Measurements from ENCODE around the gene ZNF24.

The ZNF24 gene

GRCh38 chr18:35343936-35344735 lies at the start of gene ZNF24:
Gene ZNF24 (minus strand): TSS chr18:35344420. CDS start chr18:35340650, 3,770 bp downstream.
- in situ Hi-C loops (cut with HindIII; ENCODE audit: low sequenced_read_pairs) = no loop called here

- in situ Hi-C loops (cut with HindIII; ENCODE audit: low sequenced_read_pairs) = no loop called here
Observed at GRCh38 chr18:35393716-35394115, 49.5 kb upstream of the ZNF24 start.

- in situ Hi-C loops (cut with HindIII; ENCODE audit: low sequenced_read_pairs) = no loop called here
Observed at GRCh38 chr18:35392375-35392774, 48.2 kb upstream of the ZNF24 start.

DNA sequence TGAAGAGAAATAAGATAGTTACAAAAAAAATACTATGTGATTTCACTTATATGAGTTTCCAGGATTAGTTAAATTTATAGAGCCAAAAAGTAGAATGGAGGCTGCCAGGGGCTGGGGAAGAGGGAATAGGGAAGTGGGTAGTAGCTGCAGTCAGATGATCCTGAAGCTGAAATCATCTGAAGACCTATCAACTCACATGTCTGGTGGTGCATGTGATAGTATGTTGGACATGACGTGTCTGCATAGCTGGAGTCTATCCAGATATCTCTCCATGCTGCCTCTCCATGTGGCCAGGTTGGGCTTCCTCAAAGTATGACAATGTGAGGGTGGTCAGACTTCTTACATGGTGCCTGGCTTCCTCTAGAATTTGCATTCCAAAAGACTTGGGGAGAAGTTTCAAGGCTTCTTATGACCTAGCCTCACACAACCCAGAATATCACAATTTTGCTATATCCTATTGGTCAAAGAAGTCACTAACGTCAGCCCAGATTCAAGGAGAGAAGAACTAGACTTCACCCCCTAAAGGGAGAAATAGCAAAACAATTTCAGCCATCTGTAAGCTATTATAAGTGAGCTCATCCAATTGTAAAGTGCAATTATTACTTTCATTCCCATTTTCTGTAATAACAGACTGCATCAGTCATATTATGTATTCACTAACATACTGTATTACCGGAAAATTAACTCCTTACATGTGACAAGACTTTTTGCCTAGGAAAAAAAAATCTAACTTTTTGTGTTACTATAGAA lies 46.9 kb upstream of the ZNF24 start:
- in situ Hi-C loops (cut with HindIII; ENCODE audit: low sequenced_read_pairs) = no loop called here

GRCh38 chr18:35389095-35389618 lies 44.9 kb upstream of the ZNF24 start:
- in situ Hi-C loops (cut with HindIII; ENCODE audit: low sequenced_read_pairs) = no loop called here

DNA sequence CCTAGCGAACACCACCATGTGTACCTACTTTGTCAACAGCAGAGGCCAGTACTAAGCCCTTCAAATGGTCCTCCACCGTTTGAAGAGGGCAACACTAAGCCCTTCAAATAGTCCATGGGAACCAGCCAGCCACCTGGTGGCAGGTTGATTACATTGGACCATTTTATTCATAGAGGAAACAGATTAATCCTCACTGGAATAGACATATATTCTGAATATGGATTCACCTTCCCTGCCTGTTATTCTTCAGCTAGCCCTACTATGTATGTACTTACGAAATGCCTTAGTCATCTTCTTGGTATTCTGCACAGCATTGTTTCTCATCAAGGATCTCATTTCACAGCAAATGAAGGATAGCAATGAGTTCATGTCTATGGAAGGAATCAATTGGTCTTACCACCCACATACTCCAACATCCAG lies 42.9 kb upstream of the ZNF24 start:
- in situ Hi-C loops (cut with HindIII; ENCODE audit: low sequenced_read_pairs) = no loop called here

- in situ Hi-C loops (cut with HindIII; ENCODE audit: low sequenced_read_pairs) = no loop called here
Observed at GRCh38 chr18:35386600-35387100, 42.4 kb upstream of the ZNF24 start.

GRCh38 chr18:35383136-35383535 lies 38.9 kb upstream of the ZNF24 start:
- in situ Hi-C loops (cut with HindIII; ENCODE audit: low sequenced_read_pairs) = no loop called here

DNA sequence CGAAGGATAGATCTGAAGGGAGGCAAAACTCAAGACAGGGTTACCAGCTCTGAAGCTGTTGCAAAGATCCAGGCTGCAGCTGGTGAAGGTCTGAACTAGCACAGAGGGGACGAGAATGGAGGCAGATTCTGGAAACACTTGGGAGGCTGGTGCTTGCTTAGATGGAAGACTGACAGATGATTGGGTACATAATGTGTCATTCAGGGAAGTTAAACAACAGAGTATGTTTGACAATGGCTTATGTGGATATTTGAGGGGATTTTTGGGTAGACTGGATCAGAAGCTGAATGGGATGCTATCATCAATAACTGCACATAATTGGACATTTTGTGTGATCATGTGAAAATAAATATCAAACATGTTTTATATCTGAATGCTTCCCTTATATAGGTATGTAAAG lies 35.2 kb upstream of the ZNF24 start:
- in situ Hi-C loops (cut with HindIII; ENCODE audit: low sequenced_read_pairs) = no loop called here

DNA sequence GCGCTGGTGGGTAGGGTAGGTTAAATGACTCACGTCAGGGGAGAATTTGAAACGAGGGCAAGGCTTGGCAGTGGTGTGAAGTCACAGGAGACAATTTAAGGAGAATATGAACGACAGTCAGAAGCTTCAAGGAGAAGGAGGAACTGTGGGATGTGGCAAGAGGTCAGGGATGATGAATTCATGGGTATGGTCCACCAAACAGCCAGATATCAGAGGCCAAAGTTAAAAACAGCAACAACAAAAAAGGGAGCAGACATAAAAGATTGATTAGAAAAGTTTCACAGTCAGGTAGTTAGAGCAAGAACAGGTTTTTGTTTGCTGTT lies 34.3 kb upstream of the ZNF24 start:
- in situ Hi-C loops (cut with HindIII; ENCODE audit: low sequenced_read_pairs) = no loop called here

DNA sequence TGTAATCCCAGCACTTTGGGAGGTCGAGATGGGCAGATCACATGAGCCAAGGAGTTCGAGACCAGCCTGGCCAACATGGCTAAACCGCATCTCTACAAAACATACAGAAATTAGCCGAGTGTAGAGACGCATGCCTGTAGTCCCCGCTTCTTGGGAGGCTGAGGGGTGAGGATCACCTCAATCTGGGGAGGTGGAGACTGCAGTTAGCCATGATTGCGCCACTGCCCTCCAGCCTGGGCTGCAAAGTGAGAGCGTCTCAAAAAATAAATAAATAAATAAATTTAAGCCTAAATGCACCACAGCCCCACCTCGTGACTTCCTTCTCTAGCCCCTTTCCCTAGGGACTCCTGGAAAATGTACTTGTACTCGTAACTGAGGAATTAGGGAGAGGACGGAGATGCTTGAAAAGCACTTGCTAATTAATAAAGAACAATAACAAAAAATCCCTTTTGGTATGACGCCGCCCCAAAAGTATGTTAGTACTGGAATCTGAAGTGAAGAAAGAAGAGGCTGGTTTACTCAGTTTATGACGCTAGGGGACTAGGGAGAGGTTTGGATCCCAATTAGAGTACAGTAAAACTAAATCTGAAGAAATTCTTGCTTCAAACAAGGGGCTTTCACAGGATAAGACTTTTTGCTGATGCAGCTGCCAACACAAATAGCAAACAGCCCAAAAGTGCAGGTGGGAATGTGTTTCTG lies 33.8 kb upstream of the ZNF24 start:
- in situ Hi-C loops (cut with HindIII; ENCODE audit: low sequenced_read_pairs) = no loop called here

DNA sequence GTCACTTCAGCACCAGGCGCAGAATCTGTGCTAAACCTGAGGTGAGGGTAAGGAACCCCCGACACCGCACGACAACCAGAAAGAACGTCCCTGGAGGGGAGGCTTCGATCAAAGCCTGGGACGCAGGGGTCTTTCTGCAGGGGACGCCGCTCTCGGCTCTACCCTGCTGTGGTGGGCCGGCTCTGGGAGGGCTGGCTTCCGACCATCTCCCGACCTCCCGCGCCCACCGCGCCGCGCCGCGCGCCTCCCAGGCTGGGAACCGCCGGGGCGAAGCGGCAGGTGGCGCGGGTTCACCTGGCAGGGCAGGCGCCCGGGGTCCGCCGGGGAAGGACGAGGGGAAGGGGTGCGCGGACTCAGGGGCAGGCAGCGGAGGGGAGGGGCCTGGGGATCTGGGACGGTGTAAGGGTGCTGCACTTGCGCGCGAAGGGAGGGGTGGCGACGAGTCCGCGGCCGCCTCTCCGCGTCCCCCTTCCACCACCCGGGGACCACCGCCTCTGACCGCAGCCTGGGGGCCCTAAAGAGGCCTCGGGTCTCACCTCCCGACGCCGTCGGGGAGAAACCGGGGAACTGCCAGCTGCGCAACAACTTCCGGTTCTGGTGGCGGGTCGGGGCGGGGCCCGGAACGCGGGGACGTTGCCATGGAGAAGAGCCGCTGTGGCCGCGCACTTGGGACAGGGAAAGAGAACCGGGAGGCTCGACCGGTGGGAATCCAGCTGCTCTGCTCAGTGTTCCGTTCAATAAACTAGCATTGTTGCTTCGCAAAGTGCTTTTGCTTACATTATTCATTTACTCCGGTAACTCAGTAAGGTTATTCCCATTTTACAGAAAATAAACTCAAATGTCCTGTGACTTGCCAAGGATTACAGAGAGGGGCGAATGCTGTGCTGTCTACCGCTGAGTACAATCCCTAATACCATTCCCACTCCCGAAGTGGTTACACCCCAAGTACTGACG lies 32.8 kb upstream of the ZNF24 start, which contains the start of gene ZNF396:
ZNF396 (minus strand) TSS at position 596 of the 954 bp plus-strand sequence. CDS start 3,045 bp downstream, outside the sequence.
- in situ Hi-C loops (cut with HindIII; ENCODE audit: low sequenced_read_pairs) = no loop called here

- in situ Hi-C loops (cut with HindIII; ENCODE audit: low sequenced_read_pairs) = no loop called here
Observed at GRCh38 chr18:35376393-35376741, 32.1 kb upstream of the ZNF24 start.

GRCh38 chr18:35374708-35375107 lies 30.5 kb upstream of the ZNF24 start:
- in situ Hi-C loops (cut with HindIII; ENCODE audit: low sequenced_read_pairs) = no loop called here

- in situ Hi-C loops (cut with HindIII; ENCODE audit: low sequenced_read_pairs) = no loop called here
Observed at GRCh38 chr18:35371412-35372195, 27.4 kb upstream of the ZNF24 start.

GRCh38 chr18:35369126-35369525 lies 24.9 kb upstream of the ZNF24 start:
- in situ Hi-C loops (cut with HindIII; ENCODE audit: low sequenced_read_pairs) = no loop called here

- in situ Hi-C loops (cut with HindIII; ENCODE audit: low sequenced_read_pairs) = no loop called here
Observed at GRCh38 chr18:35368595-35368994, 24.4 kb upstream of the ZNF24 start.

GRCh38 chr18:35362531-35362930 lies 18.3 kb upstream of the ZNF24 start:
- in situ Hi-C loops (cut with HindIII; ENCODE audit: low sequenced_read_pairs) = no loop called here

DNA sequence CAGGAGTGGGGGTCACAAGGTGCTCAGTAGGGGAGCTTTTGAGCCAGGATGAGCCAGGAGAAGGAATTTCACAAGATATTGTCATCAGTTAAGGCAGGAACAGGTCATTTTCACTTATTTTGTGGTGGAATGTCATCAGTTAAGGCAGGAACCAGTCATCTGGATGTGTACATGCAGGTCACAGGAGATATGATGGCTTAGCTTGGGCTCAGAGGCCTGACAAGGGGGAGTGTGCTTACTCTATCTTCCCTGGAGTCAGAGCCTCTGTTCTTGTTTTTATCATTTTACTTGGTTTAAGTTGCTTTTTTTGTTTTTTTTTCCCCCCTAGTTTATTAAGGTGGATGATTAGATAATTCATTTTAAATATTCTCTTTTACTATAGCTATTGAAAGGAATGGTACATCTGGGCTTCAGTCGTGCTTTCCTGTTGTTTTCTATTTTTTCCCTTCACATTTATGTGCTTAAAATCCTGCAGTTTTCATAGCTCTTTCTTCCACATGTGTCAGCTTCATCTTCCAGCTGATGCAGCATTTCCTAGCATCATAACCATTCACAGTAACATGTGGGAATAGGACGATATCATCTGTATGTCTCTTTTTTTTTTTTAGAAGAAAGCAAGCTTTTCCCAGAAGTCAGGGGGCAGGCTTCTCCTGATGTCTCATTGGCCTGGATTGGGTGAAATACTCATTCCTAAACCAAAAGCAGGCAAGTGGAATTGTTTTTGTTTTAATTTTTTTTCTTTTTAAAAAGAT lies 17.5 kb upstream of the ZNF24 start:
- in situ Hi-C loops (cut with HindIII; ENCODE audit: low sequenced_read_pairs) = no loop called here
